Loucy (cell line): Measurements from ENCODE around the gene MAPT.

Experiments used
- H2AFZ ChIP-seq: fragments of 200-600 bp; sonication (generic); 2 replicates; pipeline ENCODE4 v1.6.0; 2016; ENCODE audit warnings: antibody characterized with exemption, mild to moderate bottlenecking, low read length, moderate library complexity
- H3F3A ChIP-seq: fragments of 200-600 bp; 2 replicates; pipeline ENCODE4 v1.6.0; 2016; ENCODE audit warnings: antibody characterized with exemption, low read depth, mild to moderate bottlenecking
- H3K27me3 ChIP-seq: fragments of 200-600 bp; sonication (generic); 2 replicates; pipeline ENCODE4 v1.6.1; 2014; ENCODE audit warnings: low read length, mild to moderate bottlenecking; ENCODE audit not compliant: insufficient read depth, poor library complexity, severe bottlenecking
- H3K36me3 ChIP-seq: fragments of 200-600 bp; sonication (generic); 2 replicates; pipeline ENCODE4 v1.6.1; 2016; ENCODE audit warnings: low read length; ENCODE audit not compliant: insufficient read depth
- H3K4me1 ChIP-seq: fragments of 200-600 bp; sonication (generic); 2 replicates; pipeline ENCODE4 v1.5.1; 2014; ENCODE audit warnings: low read length, mild to moderate bottlenecking; ENCODE audit not compliant: insufficient read depth, poor library complexity, severe bottlenecking
- H3K4me2 ChIP-seq: fragments of 200-600 bp; sonication (generic); 2 replicates; pipeline ENCODE4 v1.6.0; 2014; ENCODE audit warnings: antibody characterized with exemption, low read length, low read depth, mild to moderate bottlenecking; ENCODE audit not compliant: poor library complexity, severe bottlenecking
- H3K4me3 ChIP-seq: fragments of 200-600 bp; sonication (generic); 2 replicates; pipeline ENCODE4 v1.5.1; 2014; ENCODE audit warnings: low read length, mild to moderate bottlenecking, mixed read lengths; ENCODE audit not compliant: poor library complexity, severe bottlenecking
- H3K79me2 ChIP-seq: fragments of 200-600 bp; sonication (generic); 2 replicates; pipeline ENCODE4 v1.6.1; 2014; ENCODE audit warnings: low read length; ENCODE audit not compliant: insufficient read depth
- H3K9ac ChIP-seq: fragments of 200-600 bp; sonication (generic); 2 replicates; pipeline ENCODE4 v1.6.0; 2014; ENCODE audit warnings: mild to moderate bottlenecking, low read depth, low read length, moderate library complexity; ENCODE audit not compliant: poor library complexity, severe bottlenecking
- H3K9me2 ChIP-seq: fragments of 200-600 bp; sonication (generic); replicated peaks from 2 replicates; pipeline ENCODE4 v1.6.1; 2016; ENCODE audit warnings: low read depth, low read length, mixed read lengths
- H3K9me3 ChIP-seq: fragments of 200-600 bp; sonication (generic); 2 replicates; pipeline ENCODE4 v1.6.1; 2014; ENCODE audit warnings: mild to moderate bottlenecking, antibody characterized with exemption, low read length, low read depth; ENCODE audit not compliant: insufficient read depth
- H4K20me1 ChIP-seq: fragments of 200-600 bp; sonication (generic); 2 replicates; pipeline ENCODE4 v1.6.0; 2014; ENCODE audit warnings: antibody characterized with exemption, low read length, mild to moderate bottlenecking; ENCODE audit not compliant: insufficient read depth, poor library complexity, severe bottlenecking
- EZH2phosphoT487 ChIP-seq: fragments of 200-600 bp; IDR thresholded peaks from 2 replicates; pipeline ENCODE4 v1.6.1; 2018; ENCODE audit warnings: antibody characterized with exemption, mild to moderate bottlenecking, moderate library complexity, borderline replicate concordance
- TF ChIP-seq, protein P1 (sequence below): fragments of 200-600 bp; sonication (generic); conservative IDR thresholded peaks from 2 replicates; pipeline ENCODE4 v1.5.1; 2014; ENCODE audit warnings: mild to moderate bottlenecking, antibody characterized with exemption, low read length

MAPT gene

DNA sequence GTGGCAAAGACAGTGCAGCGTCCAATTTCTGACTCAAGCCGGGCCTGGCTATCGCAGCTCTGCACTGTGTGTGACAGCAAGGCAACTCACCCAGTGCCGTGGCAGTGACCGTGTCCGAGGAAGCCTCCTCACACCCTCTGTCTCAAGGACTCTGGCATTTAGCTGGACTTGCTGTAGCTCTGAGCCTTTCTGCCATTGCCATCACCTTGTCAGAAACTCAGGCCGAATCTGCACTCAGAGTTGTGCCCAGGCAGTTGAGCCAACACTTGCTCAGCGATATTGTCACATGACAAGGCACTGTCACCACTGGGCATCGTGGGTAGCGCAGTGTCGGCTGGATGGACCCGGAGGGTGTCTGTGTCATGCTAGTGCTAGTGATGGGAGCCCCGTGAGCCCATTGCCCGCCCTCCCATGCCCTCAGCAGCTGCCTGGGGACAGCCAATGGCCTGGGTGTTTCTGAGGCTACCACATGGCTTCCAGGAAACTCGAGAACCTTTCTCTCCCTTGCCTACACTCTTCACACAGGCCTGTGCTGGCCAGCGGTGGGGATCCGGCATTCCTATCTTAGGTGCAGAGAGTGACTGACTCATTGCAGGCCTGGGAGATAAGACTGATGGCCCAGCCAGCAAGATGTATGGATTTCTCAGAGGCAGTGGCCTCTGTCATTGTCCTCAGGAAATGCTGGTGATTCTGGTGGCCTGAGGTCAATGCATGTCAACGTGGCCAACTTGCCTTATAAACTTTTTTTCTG is 82.6 kb downstream of the MAPT start:
- Histone ChIP-seq H3K9ac (no peak overlapping the region), H3K36me3 (no peaks in the 10 kb centered on the region), H3K79me2 (no peaks in the 10 kb centered on the region), H2AFZ (no peak overlapping the region; the same call in 1 of the 2 replicates), H3K27me3 (no peaks in the 10 kb centered on the region), H3K4me3 (no peak overlapping the region), H3K4me2 (no peak overlapping the region), H3K9me2 (no peaks in the 10 kb centered on the region), H3F3A (no peaks in the 10 kb centered on the region), H3K9me3 (no peaks in the 10 kb centered on the region), H4K20me1 (no peaks in the 10 kb centered on the region), H3K4me1 (no peaks in the 10 kb centered on the region)
- TF ChIP-seq, protein P1, sequence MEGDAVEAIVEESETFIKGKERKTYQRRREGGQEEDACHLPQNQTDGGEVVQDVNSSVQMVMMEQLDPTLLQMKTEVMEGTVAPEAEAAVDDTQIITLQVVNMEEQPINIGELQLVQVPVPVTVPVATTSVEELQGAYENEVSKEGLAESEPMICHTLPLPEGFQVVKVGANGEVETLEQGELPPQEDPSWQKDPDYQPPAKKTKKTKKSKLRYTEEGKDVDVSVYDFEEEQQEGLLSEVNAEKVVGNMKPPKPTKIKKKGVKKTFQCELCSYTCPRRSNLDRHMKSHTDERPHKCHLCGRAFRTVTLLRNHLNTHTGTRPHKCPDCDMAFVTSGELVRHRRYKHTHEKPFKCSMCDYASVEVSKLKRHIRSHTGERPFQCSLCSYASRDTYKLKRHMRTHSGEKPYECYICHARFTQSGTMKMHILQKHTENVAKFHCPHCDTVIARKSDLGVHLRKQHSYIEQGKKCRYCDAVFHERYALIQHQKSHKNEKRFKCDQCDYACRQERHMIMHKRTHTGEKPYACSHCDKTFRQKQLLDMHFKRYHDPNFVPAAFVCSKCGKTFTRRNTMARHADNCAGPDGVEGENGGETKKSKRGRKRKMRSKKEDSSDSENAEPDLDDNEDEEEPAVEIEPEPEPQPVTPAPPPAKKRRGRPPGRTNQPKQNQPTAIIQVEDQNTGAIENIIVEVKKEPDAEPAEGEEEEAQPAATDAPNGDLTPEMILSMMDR: no peak
- no peak for TF ChIP-seq EZH2phosphoT487

DNA sequence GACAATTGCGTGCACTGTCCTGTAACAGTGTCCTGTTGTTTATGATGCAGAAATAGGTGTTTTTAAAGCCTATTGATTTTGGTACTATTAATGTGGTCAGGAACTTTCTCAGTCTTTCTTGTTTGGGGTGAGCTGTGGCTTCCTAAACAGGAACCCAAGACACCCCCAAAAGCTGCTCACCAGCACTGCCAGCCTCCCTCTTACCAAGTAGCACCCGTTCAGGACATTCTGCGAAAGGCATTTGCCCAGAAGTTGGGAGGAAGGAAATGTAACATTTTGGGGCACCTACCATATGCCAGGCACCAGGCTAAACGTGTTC is 83.1 kb downstream of the MAPT start:
- Histone ChIP-seq H3K79me2 (no peaks in the 10 kb centered on the region), H3K36me3 (no peaks in the 10 kb centered on the region), H3K9ac (no peak overlapping the region), H3F3A (no peaks in the 10 kb centered on the region), H2AFZ (no peak overlapping the region; the same call in 1 of the 2 replicates), H3K4me3 (no peak overlapping the region), H3K4me2 (no peak overlapping the region), H4K20me1 (no peaks in the 10 kb centered on the region), H3K4me1 (no peaks in the 10 kb centered on the region), H3K27me3 (no peaks in the 10 kb centered on the region), H3K9me3 (no peaks in the 10 kb centered on the region), H3K9me2 (no peaks in the 10 kb centered on the region)
- TF ChIP-seq, protein P1: no peak

DNA sequence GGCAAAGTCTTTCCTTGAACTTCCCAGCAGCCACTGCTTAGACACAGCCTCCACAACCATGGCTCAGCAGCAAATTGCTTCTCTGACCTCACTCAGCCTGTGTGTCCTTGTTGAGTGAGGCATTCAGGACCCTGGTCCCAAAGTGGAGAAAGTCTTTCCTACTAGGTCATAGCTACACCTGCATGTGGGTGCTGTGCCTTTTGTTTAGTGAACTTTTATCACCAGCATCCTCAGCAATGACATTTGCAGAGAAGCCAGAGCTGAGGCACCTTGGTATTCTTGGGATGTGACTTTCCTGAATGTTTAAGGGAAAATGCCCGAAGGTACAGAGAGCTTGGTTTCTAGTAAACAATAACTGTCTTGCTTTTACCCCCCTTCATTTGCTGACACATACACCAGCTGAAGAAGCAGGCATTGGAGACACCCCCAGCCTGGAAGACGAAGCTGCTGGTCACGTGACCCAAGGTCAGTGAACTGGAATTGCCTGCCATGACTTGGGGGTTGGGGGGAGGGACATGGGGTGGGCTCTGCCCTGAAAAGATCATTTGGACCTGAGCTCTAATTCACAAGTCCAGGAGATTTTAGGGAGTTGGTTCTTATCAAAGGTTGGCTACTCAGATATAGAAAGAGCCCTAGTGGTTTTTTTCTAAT is 83.7 kb downstream of the MAPT start:
- H3F3A ChIP-seq: no peaks in the 10 kb centered on the region
- no peaks in the 10 kb centered on the region for H3K9me2 ChIP-seq
- no peaks in the 10 kb centered on the region for H3K9me3 ChIP-seq
- no peak overlapping the region for H2AFZ ChIP-seq
- no peaks in the 10 kb centered on the region for H3K27me3 ChIP-seq
- no peaks in the 10 kb centered on the region for H3K79me2 ChIP-seq
- no peaks in the 10 kb centered on the region for H3K4me1 ChIP-seq
- no peaks in the 10 kb centered on the region for H4K20me1 ChIP-seq
- H3K4me2 ChIP-seq: no peak overlapping the region
- no peaks in the 10 kb centered on the region for H3K36me3 ChIP-seq
- no peak overlapping the region for H3K4me3 ChIP-seq
- TF ChIP-seq, protein P1: no peak
- TF ChIP-seq EZH2phosphoT487: no peak
- no peak overlapping the region for H3K9ac ChIP-seq
